GM19351 (cell line): Measurements from ENCODE around the gene TRIM16.
"Not testable (repeated sequence)": the region's sequence is repeated elsewhere in the genome, so short reads cannot be mapped to it uniquely, and the experiment has no call there.

Source experiments
- ATAC-seq: cut with Tn5 transposase; IDR thresholded peaks from one replicate; pipeline ENCODE4 v1.9.1; 2021; ENCODE audit warnings: mild to moderate bottlenecking, moderate library complexity; ENCODE audit not compliant: unreplicated experiment

Gene TRIM16

DNA sequence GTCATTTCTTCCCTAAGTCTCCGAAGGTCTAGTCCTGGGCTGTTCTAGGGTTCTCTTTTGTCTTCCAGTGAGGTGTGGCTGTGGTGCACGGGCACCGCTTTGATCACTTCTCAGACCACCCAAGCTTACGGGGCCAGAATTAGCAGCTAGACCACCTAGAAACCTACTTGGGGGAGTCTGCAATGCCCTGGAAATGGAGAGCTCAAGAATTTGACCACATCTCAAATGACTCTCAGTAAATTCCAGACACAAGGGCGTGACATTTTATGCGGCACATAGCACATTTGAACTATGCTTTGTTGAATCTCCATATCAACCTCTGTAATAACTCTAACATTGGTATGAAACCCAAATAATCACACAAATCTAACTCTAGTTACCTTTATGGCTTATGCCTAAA, 24.9 kb downstream of the TRIM16 start:
- no peak for ATAC-seq

- no peak for ATAC-seq
Observed at GRCh38 chr17:15658296-15658695, 25.8 kb downstream of the TRIM16 start.

- ATAC-seq: no peak
Observed at GRCh38 chr17:15657868-15658267, 26.2 kb downstream of the TRIM16 start.

DNA sequence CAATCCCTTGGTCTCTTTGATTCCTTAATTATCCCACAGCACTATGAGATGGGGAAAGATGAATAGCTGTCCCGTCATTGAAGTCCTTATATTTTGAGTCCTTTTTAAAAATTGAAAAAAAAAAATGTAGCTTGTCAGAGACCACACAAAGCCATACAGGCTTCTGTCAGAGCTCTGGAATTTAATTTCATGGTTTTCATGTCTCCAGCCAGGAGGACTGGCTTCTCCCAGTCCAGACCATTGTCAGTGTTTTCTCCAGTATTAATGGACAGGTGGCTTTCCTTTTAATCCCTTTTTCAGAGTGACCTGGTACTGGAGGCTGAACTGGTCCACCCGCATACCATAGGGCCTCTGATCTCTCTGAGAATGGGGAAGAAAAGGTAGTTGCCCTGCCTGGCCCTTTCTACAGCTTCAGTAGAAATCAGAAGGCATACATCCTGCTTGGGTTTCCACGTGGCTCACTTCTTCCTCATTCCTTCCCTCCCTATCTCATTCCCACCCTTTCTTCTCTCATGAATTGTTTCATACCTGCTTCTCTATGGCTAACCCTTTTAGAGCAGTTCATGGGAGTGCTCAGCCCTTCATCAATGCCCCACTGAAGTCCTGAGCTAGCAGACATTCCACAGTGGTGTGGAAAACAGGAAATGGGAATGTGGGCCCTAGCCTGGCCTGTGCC, 29.1 kb downstream of the TRIM16 start:
- no peak for ATAC-seq

- not testable (repeated sequence) for ATAC-seq
Observed at GRCh38 chr17:15654401-15654800, 29.7 kb downstream of the TRIM16 start.

DNA sequence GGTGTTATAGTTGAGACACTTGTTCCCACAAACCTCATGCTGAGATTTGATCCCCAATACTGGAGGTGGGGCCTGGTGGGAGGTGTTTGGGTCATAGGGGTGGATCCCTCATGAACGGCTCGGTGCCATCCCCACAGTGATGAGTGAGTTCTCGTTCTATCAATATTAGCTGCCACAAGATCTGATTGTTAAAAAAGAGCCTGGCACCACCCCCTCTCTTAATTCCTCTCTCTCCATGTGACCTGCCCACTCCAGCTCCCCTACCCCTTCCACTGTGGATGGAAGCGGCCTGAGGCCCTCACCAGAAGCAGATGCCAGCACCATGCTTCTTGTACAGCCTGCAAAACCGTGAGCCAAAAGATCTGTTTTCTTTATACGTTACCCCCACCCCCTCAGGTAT, 31.2 kb downstream of the TRIM16 start:
- no peak for ATAC-seq

GRCh38 chr17:15651583-15652110, 32.5 kb downstream of the TRIM16 start:
- ATAC-seq: peak; percentile 92

- ATAC-seq: no peak
Observed at GRCh38 chr17:15650741-15651582, 33.1 kb downstream of the TRIM16 start.

- no peak for ATAC-seq
Observed at GRCh38 chr17:15649861-15650421, 34.2 kb downstream of the TRIM16 start.

DNA sequence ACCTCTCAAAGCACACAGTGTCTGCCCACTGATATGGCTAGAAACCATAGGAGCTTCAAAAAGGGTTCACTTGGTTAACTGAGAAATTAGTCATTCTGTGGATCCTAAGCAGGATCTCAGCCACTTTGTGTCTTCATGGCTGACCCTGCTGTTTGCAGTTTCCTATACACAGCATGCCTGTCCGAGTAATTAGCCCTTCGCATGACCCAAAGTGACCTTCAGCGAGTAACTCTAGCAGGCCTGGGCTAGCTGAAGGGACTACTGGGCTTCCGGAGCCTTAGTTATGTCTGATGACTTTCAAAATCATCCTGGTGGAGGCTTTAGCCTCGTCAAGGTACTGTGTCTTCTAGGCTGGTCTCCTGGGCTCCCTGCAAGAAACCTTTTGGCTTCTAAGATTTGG, 35.7 kb downstream of the TRIM16 start:
- ATAC-seq: no peak

- ATAC-seq: not testable (repeated sequence)
Observed at GRCh38 chr17:15645942-15646312, 38.2 kb downstream of the TRIM16 start.

GRCh38 chr17:15645099-15645941, 38.8 kb downstream of the TRIM16 start:
- ATAC-seq: not testable (repeated sequence)

DNA sequence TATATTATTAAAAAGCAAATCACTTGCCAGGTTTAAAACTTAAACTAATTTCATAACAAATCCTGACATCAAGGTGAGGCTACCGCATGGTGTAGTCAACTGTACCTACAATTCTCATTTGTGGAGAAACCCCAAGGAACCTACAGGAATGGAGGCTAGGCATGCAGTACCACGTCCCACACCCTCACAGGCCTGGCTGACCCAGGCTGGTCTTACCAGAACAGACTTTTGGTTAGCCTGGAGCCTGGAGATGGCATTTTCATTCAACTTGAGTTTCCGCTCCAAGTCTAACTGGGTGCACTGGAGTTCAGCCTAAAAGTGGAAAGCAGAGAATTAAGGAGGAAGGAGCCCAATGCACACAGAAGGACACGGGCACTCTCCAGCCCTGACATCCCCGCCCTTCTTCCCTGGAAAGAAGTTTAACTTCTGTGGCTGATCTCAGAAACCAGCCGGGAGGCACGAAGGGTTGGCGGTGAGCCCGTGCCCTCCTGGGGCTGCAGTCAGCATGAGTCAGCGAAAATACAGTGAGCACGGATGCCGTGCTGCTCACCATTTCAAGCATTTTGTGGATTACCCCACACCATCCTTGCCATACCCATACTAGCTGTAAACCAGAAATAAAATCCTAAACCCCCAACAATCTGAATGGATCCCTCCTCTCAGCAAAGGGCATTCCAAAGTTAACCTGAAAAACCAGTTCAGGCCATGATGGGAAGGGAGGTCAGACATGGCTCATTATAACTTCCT, 41.4 kb downstream of the TRIM16 start:
- ATAC-seq: not testable (repeated sequence)

GRCh38 chr17:15642014-15642413, 42.1 kb downstream of the TRIM16 start:
- not testable (repeated sequence) for ATAC-seq

GRCh38 chr17:15630930-15631453, 53.1 kb downstream of the TRIM16 start:
- not testable (repeated sequence) for ATAC-seq

DNA sequence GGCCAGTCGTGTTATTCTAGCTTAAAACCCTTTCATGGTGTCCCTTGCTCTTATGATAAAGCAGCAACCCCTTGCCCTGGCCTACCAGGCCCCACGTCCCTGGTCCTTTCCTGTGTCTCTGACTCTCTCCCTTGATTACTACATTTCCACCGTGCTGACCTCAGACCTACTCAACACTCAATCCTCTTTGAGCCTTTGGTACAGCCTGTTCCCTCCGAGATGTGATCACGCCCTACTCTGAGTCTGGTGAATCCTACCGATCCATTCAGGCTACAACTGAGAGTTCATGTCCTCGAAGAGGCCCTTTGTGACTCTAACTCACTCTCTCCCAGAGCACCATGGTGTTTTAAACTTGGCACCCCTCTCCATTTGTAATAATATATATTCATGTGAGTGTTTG, 54.1 kb downstream of the TRIM16 start:
- ATAC-seq: not testable (repeated sequence)

DNA sequence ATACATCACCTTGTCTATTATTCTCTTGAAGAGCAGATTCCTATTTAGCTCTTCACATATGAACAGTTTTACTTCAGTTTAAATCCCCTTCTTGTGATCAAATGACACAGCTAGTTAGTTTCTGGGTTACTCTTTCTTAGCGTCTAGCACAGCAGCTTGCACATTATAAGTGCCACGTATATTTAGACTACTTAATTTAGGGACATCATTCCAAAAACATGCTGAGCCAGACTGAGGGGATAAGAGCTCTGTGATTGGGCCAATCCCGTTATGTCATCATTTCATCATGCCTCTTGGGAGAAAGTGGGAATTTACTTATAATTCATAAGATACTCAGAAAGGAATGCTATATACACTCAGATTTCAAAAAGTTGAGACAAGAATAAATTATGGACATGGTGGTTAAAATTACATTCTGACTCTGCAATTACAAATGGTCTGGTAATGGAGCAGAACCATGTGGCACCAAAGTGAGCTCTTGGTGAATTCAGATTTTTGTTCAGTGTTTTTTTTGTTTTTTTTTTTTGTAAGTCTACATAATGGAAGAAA, 60.4 kb downstream of the TRIM16 start:
- not testable (repeated sequence) for ATAC-seq

DNA sequence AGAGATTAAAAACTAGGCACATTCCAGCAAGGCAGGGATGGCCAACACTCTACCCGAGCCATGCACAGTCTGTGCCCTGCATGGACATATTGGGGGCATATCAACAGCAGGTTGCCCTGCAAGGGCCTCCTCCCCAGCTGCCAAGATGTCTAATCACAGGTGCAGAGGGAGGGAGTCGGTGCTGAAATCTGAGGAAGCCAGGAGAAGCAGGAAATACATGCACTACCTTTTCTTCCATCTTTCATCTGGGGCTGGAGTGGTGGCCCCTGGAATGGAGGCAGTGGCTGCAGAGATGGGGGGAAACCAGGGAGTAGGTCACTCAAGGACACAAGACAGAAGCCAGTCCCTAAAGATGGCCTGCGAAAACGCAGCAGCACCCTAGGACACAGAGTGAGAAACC, 60.9 kb downstream of the TRIM16 start:
- not testable (repeated sequence) for ATAC-seq

DNA sequence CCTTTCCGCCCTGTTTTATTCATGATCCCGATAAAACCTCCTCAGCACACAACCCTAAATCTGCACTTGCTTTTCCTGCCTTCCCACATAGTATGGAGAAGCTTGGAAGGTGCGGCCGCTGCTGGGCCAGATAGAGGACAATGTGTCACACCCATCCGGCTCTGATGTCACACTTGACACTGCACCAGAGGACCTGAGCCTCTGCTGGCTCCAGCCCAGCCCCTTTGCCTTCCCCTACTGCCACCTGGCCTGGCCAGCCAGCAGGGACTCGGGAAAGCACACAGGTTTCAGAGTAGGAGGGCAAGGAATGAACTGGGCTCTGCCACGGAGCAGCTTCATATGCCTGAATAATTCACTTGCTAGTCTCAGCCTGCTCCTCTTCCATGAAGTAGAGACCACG, 62.0 kb downstream of the TRIM16 start:
- ATAC-seq: not testable (repeated sequence)
